Lower leg skin (tissue), 3 donors: ENCODE measurements around the gene SCD5.

Experiments used
- CTCF ChIP-seq, 3 donors: fragments of 450-650 bp; IDR thresholded peaks; one replicate each; pipeline ENCODE4 v1.5.1; 2016; ENCODE audit warnings: antibody characterized with exemption in 3 of 3, mild to moderate bottlenecking in 3 of 3, moderate library complexity in 2 of 3
- POLR2A ChIP-seq, 2 donors: fragments of 450-650 bp; IDR thresholded peaks; one replicate each; pipeline ENCODE4 v1.6.1; 2016 to 2017; ENCODE audit warnings: antibody characterized with exemption in 2 of 2, mild to moderate bottlenecking in 1 of 2, moderate library complexity in 1 of 2

- TF ChIP-seq POLR2A (IDR thresholded peaks at IDR 0.05) (no peak), CTCF (IDR thresholded peaks at IDR 0.05) (no peak)
These were observed 158.6 kb downstream of the SCD5 start for GRCh38 chr4:82639971-82640370.
